Bone marrow (tissue), 2 donors: ENCODE results near the gene LGI2.
"Not testable (repeated sequence)": the region's sequence is repeated elsewhere in the genome, so short reads cannot be mapped to it uniquely, and the experiment has no call there.

ENCODE experiments used
- DNase-seq, 2 donors: peaks; one replicate each; lab custom pipeline; 2025; lab: John Stamatoyannopoulos, UW

Gene LGI2

DNA sequence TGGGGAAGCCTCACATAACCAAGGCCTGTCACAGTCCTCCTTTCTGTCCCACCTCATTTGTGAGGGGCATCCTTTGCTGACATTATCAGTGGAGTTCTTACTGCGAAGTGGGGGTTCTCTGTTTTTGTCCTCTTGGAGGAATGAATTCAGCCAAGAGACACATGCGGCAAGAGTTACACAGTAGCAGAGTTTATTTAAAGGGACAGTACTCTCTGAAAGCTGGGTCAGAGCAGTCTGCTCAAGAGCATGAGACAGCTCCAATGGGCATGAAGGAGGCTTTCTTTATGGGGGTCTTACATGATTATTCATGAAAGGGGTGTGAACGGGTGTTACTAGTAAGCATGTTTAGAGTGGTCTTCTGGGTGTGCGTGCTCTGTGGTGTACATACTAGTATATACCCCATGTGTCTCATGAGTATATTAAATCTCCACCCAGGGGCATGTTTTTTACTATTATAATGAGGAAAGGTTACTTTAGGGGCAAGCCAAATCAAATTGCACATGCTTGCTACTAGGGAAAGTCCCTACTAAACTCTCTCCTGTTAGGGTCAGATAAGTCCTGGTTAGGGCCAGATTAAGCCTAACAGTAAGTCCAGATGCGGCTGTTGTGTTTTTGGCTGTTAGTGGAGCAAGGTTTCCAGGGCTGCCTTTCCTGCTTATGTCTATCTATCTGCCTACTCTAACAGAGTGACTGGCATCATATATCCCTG is 19.8 kb upstream of the LGI2 start:
- no peak for DNase-seq

DNA sequence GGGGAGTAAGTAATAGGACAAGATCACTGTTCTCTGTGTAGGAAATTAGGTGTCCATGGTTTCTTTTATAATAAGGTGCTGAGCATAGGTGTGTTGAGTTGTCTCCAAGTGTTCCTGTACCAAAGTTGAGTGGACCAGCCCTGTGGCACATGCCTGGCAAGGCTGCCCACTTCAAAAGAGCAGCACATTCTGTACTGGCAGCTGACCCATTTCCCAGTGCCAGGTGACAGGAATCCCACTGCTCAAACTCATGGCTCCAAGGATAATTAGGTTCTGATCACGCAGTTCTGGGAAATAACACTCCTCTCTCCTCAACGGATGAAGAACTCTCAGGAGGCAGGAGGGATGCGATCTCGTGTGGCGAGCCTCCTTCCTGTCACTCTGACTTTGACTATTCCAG is 12.8 kb upstream of the LGI2 start:
- no peak for DNase-seq

DNA sequence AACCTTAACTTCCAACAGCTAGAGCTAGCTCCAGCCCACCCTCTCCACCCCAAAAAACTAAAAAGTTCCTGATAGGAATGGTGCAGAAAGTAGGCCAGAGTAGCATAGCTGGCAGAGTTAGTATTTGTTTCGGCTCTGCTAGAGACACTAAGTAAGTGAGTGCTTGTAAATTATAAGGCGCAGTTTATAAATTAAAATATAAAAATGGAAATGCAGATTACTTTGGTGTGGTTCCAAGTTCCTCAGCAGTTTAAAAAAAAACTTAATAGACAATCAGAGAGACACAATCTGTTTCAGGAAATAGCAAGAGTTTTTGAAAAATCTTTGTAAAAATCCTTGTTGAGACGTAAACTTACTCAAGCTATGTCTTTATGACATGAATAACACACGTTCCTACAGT is 2.8 kb upstream of the LGI2 start:
- no peak for DNase-seq

DNA sequence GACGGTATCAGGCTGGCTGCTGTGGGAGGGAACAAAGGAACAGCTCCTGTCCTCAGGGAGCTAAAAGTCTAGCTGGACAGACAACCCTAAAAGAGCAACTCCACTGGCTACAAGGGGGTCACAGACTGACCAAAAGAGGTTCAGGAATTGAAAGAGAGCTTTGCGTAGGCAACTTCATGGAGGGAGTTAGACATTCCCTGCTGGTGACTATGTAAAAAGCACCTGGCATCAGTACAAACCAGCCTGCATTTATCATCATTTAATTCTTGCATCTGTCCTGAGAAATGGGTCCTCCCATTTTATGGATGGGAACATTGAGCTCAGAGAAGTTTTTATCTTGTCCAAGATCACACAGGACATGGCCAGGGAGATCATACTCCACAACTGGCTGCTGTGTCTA is 1.4 kb upstream of the LGI2 start:
- DNase-seq = no peak

DNA sequence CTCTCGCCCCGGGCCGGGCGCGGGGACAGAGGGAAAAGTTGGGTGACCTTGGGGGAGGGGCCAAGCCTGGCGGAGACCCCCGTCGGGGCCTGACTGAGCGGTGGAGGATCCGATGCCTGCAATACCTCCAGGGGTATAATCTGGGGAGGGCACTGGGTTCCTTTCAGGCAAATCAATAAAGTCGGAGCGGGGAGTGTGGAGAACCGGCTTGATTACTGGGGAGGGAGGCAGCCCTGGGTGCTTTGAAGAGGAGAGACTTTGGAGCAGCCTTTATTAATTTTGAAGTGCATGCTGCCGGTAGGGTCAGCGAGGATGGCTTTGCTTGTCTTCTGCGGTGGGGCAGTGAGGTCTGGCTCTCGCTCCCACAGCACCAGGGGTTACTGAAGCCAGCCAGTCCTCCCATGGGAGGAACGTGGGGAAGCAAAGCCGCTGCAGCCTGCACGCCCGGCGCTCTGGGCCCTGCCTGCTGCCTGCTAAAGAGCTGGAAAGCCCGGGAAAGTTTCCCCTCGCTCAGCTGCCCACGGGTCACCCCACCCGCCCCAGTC is 403 bp upstream of the LGI2 start:
- no peak for DNase-seq

DNA sequence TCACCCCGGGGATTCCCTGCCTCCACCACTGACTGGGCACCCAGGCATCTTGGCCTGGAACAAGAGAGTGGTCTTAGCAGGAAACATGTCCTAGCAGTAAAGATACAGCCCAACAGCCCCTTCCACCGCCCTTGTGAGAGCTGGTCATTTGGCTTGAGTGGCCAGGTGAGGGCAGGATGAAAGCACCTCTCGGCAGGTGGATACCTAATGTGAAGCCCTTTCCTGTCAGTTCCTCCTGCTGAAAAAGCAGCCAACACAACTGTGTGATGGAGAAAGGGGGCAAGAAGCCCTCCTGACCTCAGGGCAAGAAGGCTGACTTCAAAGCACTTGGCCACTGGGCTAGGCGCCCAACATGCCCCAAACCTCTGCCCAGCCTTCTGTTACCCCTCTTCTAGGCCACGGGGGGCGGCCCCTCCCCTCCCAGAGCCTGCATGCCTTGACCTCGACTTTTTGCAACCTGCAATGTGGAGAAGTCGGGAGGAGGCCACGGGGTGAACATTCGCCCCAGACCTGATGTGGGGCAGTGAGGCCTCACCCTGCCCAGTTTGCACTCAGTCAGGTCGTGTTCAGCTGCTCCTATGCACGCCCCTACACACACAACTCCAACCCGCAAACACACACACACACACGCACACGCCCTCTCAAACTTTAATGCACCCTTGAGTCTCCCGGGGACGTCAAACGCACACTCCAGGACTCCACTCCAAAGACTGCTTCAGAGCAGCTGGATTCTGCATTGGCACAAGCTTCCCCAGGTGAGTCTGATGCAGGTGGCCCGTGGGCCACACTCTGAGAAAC is 1.1 kb downstream of the LGI2 start:
- DNase-seq = no peak

DNA sequence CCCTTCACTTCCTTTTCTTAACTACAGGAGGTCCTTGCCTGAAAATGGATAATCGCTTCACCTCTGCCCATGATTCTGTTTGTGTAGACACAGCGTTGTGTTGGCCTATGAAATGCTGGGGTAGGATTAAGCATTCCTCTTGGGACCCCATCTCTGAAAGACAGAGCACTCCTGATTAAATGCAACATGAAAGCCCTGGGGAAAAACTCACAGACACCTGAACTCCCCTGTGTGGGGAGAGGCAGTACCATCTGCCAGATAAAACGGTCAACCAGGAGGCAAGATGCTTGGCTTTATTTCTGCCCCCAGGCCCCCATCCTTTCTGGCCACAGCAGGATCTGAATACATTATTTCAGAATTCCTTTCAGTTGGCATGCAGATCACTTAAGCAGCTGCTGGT is 1.9 kb downstream of the LGI2 start:
- DNase-seq = no peak

DNA sequence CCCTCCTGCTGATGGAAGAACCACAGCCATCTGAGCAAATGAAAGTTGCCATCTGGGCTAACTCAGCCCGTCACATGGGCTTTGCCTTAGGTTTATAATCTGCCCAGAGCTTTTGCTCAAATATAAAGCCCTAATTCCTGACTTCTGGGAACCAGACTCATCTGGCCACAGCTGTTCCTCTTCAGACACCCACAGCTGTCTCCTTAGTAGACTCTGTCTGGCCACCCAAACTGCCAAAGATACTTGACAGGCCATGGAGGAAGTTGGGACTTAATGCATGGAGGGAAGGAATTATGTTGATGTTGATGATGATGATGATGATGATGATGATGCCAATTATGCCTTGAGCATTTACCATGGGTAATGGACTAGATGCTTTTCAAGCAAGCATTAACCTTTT is 8.0 kb downstream of the LGI2 start:
- DNase-seq = no peak

DNA sequence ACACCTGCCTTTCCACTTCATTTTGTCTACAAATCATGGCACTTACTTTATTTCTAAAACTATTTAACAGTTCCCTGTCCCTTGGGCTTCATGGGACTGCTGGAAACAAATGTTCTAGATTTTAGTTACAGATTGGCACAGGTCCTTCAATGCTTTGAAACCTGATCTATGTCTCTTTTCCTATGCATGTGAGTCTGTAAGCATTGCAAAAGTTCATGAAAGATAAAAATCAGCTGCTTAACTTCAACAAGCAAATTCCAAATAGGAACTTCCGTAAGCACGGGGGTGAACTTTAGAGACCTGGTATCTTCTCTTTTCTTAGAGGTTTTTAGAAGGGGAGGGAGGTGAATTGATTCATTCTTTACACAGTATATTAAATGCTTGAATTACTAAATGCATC is 9.5 kb downstream of the LGI2 start:
- DNase-seq = no peak

DNA sequence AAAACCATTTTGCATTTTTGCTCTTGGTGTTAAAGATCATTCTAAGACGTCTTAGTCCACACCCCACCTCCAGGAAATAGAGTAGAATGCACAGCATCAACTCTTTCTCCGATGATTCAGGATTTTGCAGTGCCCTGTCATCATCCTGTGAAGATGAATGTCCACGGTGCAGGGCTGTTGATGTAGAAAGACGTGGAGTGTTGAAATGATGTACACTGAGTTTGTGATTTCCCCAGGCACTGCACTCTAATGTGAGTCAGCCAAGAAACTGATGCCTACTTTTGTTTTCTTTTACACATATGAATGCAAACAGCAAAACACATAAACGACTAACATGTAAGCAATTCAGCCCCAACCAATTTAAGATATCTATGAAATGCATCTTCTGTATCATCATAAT is 10.5 kb downstream of the LGI2 start:
- DNase-seq = no peak

DNA sequence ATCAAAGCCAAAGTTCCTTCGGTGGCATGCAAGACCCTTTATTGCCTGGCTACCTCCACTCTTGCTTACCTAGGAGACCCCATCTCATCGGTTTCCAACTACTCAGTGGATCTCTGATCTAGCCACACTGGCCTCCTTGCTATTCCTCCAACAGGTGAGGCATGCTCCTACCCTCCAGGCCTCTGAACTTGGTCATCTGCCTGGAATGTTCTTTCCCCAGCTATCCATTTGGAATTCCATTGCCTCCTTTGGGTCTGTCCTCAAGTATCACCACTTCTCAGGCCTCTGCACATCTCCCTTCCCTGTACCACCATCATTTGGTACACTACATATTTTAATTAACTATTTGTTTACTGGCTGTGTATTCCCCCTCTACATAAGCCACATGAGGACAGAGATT is 11.2 kb downstream of the LGI2 start:
- DNase-seq = no peak

DNA sequence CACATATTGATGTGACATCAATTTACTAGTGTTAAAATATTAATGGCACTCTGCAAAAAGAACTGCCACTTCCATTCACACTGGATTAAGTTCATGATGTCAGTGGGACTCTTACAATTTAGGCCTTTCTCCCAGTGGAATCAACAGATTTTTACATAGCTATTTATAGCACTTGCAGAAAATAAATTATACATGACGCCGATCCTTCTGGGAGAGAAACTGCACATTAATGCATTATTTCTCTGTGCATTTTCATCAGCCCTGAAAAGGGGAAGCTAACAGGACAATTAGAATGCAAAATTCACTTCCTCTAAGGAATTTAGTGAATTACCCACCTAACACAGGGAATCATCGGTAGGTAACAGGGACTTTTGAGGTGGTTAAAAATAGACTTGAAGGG is 15.7 kb downstream of the LGI2 start:
- no peak for DNase-seq

DNA sequence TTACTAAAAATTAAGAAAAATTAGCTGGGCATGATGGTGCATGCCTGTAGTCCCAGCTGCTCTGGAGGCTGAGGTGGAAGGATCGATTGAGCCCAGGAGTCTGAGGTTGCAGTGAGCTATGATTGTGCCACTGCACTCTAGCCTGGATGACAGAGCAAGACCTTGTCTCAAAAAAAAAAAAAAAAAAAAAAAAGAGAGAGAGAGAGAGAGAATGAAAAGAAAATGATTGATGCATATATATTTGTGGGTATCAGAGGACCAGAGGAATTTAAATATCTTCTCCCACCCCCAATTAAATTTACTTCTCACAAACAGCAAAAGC is 16.1 kb downstream of the LGI2 start:
- not testable (repeated sequence) for DNase-seq

DNA sequence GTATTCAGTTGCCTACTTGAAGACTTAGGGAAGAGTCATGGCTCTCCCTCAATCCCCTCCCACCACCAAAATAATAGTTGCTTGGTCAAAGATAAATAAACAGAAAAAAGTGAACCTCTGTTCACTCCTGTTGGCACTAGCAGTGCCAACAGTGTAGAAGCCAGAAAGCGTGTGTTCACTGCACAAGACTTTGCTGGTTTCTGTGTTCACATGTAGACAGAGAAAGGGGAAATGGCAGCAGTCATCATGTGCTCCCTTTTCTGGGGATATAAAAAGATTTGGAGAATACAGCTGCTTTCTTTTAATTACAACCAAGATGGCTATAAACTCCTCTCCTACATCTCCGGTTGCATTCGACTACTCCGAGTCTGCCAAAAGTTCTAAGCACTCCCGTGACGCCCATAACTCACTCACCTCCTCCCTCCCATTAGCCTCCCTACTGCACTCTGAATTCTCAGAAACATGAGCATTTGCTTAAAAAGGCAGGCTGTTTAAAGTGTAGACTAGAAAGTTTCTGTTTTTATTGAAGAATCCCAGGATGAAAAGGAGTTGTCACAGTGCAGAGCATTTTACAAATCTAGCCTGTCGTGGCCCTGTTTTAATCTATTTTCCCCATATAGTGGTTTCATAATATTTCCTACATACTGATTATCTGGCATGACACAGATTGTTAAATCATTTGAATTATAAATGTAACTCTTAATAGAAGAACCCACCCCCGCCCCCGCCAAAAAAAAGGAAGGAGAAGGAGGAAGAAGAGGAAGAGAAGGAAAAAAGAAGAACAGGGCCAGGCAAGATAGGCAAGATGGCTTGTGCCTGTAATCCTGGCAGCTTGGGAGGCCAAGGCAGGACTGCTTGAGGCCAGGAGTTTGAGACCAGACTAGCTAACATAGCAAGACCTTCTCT is 16.7 kb downstream of the LGI2 start:
- DNase-seq = no peak

DNA sequence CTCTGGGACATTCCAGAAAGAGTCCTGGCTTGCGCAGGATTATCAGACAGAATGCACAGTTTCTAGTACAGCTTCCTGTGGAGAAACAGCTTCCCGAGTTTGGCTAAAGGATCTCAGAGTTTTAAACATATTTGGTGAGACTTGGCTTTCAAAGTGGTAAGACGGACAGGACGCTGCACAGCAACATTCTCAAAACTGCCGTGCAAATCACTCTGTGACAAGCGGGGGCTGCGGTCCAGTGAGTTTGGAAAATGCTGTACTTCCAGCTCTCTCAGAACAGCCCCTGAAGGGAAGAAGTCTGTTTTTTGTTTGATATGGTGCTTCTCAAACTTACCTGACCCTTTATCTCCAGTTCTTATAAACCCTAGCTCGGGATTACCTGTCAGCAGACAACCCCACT is 18.1 kb downstream of the LGI2 start:
- no peak for DNase-seq

DNA sequence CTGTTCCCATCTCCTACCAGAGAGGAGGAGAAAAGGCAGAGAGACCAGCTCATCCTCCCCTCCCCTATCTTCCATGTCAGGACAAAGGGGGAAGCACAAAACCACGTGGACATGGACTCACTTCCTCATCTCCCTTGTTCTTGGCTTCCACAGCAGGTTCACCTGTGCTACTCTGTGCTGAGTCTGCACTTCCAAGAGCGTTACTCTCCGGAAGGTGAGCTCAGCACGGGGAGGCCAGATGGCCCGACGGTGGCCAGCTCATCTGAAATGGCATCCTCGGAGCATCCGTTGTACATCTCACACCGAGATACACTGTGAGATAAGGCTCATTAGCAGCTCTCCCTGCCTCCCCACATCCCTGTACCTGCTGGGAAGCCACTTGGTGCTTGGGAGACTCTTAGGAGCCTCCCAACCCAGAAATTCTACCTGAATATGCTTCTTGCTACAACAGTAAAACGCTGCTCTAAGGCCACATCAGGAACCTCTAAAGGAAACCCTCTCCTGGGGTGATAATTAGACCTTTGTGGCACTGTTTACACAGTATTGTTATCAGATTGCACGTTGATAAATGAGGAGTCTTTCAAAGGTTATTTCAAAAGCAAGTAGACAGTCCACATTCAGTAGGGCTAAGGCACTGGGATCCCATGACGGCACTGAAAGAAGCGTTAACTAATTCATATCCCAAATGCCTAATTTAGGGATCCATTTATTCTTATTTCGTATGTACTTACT is 19.4 kb downstream of the LGI2 start:
- DNase-seq = no peak

DNA sequence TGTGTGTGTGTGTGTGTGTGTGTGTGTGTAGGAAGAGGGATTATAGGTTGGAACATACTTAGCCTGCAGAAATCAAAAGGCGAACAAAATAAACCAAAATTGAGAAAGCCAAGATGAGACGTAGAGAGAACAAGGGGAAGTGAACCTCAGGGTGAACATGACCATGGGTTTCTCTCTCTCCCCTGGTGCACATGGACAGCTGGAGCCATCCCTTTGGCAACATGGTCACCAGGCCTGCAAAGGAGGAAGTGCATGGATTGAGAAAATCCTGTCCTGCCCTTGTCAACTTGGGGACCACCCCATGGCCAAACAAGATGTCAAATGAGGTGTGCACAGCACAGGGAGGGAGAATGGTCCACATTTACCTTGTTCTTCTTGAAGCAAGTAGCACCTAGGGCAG is 23.1 kb downstream of the LGI2 start:
- no peak for DNase-seq

DNA sequence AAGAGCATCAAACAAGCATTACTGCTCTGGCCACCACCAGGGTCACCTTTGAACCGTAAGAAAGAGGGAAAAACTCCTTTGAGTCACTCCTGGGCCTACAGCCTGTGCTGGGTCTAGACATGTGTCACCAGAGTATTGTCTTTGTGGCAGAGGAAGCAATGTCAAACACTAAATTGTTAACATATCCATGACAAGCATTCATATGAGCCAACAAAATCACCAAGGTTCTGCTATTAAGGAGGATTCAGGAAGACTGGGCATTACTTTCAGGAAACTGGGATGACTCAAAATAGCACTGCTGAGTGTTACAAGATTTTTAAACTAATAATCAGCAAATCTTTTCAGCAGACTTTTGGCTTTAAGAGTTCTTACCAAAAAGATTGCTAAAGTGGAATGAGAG is 28.1 kb downstream of the LGI2 start:
- no peak for DNase-seq

DNA sequence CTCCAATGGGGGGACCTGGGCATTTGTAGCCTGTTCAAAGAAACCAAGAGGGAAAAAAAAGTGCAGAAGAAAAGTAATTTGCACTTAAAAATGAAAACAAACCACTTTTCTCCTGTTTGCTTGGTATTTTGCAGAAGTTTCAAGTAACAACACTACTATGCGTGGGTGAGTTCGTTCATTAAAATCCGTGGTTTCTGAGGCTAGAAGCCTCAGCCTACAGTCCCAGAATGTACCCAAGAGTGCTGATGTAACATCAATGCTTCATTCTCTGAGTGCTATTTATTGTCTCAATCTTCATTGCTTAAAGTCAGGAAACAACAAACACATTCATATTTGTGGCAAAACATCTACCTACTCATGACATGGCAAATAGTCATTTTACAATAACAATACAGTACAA is 29.2 kb downstream of the LGI2 start:
- DNase-seq = no peak

DNA sequence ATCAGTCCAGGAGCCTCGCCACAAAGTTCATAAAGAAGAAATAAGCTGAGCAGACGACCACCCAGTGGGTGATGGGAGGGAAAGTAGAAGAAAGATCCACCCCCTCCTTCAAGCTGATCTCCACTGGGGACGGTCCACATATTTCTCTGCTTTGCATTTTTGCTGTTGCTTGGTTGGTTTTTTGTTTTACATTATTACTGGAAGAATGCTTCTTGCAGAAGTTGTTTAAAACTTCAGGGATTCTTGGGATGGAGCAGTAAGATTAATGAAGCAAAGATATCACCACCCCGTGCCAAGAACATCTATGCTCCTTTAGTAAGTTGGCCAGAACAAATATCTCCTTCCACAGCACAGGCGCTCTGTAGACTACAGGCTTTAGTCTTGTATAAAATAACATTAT is 30.1 kb downstream of the LGI2 start:
- DNase-seq = no peak

DNA sequence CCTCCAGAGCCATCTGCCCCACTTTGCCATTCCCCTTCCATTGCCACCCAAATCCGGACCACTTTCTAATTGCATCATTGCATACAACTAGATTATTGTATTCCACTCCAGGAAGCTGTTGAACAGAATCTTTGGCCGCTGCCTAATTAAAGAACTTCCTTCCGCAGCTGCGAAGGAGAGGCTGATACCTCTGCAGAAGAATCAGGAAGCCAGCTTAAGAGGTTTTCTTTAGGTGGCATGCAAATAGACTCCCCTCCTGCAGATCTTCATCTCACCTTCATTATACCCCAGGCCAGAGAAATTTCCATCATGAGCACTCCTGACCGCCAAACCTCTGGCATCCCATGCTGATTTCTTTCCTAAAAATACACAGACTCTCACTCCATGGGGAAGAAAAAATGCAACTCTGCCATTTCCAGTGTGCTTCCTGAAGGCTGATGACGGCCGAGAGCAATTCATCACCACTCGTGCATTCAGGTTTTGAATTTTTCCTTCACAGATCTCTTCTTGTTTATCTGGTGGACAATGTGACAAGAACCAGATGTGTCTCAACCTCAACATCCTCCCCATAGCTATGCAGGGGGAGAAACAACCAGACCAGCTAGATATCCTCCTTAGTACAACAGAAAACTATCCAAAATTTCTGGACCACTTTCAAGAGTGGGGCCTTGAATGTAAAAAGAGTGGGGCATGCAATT is 31.2 kb downstream of the LGI2 start:
- no peak for DNase-seq
